ENCODE data around the gene BCAN. TPM values are rescaled to one million over a fixed set of nuclear protein-coding genes. Genes with fewer than 3 reads are reported as not detected.

The BCAN gene
- total RNA-seq, 4 donors from 2014 or later = 21.9 to 50.1 (median 26.0) TPM

GRCh38 chr1:156663178-156663577 is 21.3 kb downstream of the BCAN start:
- no peak overlapping the region for H3K4me3 ChIP-seq (ENCODE audit: low read depth, poor library complexity, severe bottlenecking)
- no peak for DNase-seq (ENCODE audit: low spot score in 2 of 2)
- TF ChIP-seq CTCF (IDR thresholded peaks at IDR 0.05) (no peak), POLR2A (IDR thresholded peaks at IDR 0.05) (no peak)
- intact Hi-C loops (cut with DNase I; ENCODE audit: low total_unique reads) = no loop called here
- 31 to 41% methylated on average over 5 of the region's 5 CpGs for WGBS, 2 donors

- TF ChIP-seq POLR2A (IDR thresholded peaks at IDR 0.05) = no peak
- no peak for TF ChIP-seq CTCF (IDR thresholded peaks at IDR 0.05)
- H3K4me3 ChIP-seq (ENCODE audit: low read depth, poor library complexity, severe bottlenecking) = no peak overlapping the region
- intact Hi-C loops (cut with DNase I; ENCODE audit: low total_unique reads) = no loop called here
- WGBS, 2 donors = 64 to 71% methylated on average over 5 of the region's 5 CpGs
- DNase-seq (ENCODE audit: low spot score in 2 of 2) = no peak
Measured at GRCh38 chr1:156664046-156664766, 22.3 kb downstream of the BCAN start.

GRCh38 chr1:156664767-156665411 is 23.0 kb downstream of the BCAN start:
- WGBS, 2 donors = 42 to 49% methylated on average over 11 to 15 of the region's 16 CpGs
- no peak for TF ChIP-seq CTCF (IDR thresholded peaks at IDR 0.05)
- no peak overlapping the region for H3K4me3 ChIP-seq (ENCODE audit: low read depth, poor library complexity, severe bottlenecking)
- DNase-seq (ENCODE audit: low spot score in 2 of 2) = no peak
- intact Hi-C loops (cut with DNase I; ENCODE audit: low total_unique reads) = no loop called here

GRCh38 chr1:156665539-156665938 is 23.6 kb downstream of the BCAN start:
- 70 to 84% methylated on average over 3 of the region's 3 CpGs for WGBS, 2 donors
- intact Hi-C loops (cut with DNase I; ENCODE audit: low total_unique reads) = no loop called here
- no peak for DNase-seq (ENCODE audit: low spot score in 2 of 2)
- H3K4me3 ChIP-seq (ENCODE audit: low read depth, poor library complexity, severe bottlenecking) = no peak overlapping the region
- TF ChIP-seq CTCF (IDR thresholded peaks at IDR 0.05) (no peak), POLR2A (IDR thresholded peaks at IDR 0.05) (no peak)

- 77 to 82% methylated on average over 9 of the region's 9 CpGs for WGBS, 2 donors
- no peak for DNase-seq (ENCODE audit: low spot score in 2 of 2)
- H3K4me3 ChIP-seq (ENCODE audit: low read depth, poor library complexity, severe bottlenecking) = no peak overlapping the region
- no peak for TF ChIP-seq POLR2A (IDR thresholded peaks at IDR 0.05)
- TF ChIP-seq CTCF (IDR thresholded peaks at IDR 0.05) = no peak
- intact Hi-C loops (cut with DNase I; ENCODE audit: low total_unique reads) = no loop called here
Measured at GRCh38 chr1:156666862-156667609, 25.1 kb downstream of the BCAN start.

Data from lower leg skin (tissue), 4 donors.